GM20431 (cell line): Measurements from ENCODE around the gene MOB3B.
"Not testable (repeated sequence)": the region's sequence is repeated elsewhere in the genome, so short reads cannot be mapped to it uniquely, and the experiment has no call there.

Experiments
- in situ Hi-C: fragments of 300-500 bp; cut with MseI, MboI; formaldehyde crosslinking; loops from one replicate; pipeline ENCODE4 v1.15.0; 2020; ENCODE audit warnings: low sequenced_read_pairs; ENCODE audit not compliant: unreplicated experiment

Gene MOB3B

GRCh38 chr9:27485158-27485557 lies 44.5 kb downstream of the MOB3B start:
- in situ Hi-C loops, result no loop called here

DNA sequence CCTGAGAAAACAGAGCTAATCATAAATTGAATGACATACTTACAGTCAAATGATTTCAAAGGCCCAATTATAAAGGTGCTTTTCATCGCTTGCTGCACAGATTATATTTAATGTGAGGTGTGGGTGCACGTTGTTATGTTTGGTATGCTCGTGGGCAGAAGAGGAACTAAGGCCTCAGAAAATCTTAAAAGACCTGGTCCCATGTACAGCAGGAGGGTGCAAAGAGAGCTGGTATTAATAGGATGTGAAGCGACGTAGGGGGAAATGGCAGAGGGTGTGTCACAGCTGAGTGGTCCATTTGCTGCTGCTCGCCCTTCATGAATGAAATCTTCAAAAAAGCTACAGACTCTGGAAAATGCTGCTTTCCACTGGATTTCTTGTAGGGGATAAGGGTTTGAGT lies 46.0 kb downstream of the MOB3B start:
- in situ Hi-C loops, result no loop called here

- in situ Hi-C loops, result no loop called here
These were observed 46.9 kb downstream of the MOB3B start for GRCh38 chr9:27482709-27483108.

GRCh38 chr9:27478322-27478721 lies 51.3 kb downstream of the MOB3B start:
- in situ Hi-C loops, result no loop called here

DNA sequence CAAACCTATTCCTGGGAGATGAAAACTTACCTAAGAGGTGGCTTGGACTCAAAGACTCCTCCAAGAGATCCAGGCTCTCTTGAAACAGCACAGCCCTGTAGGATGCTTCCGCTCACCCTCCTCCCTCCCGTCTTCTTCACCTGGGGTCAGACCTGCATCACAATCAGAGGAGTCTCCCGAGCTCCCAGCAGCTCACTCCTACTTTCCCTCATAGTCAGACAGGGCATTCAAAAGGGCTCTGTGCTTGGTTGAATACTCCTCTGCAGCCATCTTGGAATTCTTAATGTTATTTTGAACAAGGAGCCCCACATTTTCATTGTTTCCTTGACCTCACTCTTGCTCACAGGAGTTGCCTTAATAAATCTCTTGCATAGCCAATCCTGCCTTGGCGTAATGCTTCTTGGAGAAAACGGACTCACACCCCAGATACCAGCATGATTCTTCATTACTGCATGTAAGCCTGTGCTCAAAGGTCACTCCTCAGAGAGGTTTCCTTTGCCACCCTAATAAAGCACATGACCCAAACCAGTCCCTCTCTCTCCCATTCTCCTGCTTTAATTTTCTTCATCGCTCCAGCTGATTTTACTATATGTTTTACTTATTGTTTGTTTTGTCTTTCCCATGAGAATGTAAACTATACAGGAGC lies 52.6 kb downstream of the MOB3B start:
- in situ Hi-C loops, result no loop called here

DNA sequence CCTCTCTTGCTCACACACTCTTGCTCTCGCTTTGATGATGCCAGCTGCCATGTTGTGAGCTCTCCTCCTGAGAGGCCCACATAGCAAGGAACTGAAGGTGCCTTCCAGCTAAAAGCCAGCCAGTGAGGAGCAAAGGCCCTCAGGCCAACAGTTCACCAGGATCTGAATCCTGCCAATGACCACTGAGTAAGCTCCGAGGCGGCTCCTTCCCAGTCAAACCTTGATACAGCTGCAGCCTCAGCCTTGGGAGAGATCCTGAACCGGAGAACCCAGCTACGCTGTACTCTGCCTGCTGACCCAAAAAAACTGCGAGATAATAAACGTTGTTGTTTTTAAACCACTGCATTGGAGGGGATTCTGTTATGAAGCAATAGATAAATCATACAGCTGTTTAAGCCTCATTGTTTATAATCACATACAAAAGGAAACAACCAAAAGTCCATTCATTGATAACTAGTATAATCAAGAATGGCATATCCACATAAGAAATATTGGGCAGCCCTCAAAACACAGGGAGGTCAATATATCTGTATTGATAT lies 54.5 kb downstream of the MOB3B start:
- in situ Hi-C loops, result no loop called here

GRCh38 chr9:27474305-27474704 lies 55.3 kb downstream of the MOB3B start:
- in situ Hi-C loops, result no loop called here

- in situ Hi-C loops, result no loop called here
These were observed 56.5 kb downstream of the MOB3B start for GRCh38 chr9:27473111-27473529.

DNA sequence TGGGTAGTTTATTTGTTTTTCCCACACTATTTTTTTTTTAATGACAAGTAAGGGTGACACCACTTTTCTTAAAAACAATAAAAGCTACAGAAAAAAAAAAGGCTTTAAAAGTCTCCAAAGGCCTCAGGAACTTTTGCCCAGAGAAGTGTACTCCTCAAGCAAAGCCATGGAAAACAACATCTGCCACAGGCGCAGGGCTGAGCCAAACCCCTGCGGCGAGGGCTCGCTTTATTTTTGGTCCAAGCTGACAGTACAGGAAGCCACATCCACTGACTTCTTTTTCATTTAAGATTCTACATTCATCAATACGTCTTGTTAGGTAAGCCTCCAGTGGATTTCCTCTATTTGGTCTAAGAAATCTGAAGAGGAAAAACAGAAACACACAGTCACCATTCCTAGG lies 57.4 kb downstream of the MOB3B start:
- in situ Hi-C loops, result no loop called here

DNA sequence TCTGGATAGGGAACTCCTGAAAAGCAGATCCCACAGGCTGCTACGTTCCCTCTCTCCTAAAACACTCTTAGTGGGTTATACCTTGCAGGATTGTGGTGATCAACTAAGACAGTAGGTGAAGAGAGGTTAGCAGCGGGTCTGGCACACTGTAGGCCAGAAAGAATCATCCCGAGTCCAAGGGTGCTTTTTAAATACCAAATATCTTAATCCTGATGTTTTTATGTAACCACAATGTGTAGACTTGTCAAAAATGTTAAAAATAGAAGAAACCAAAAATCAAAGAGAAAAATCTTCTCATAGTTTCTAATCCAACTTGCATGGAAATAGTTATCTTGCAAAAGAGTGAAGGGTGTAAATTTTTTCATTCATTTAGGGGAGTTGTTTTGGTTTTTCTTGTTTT lies 57.8 kb downstream of the MOB3B start:
- in situ Hi-C loops, result no loop called here

- in situ Hi-C loops, result no loop called here
These were observed 58.2 kb downstream of the MOB3B start for GRCh38 chr9:27471366-27471765.

GRCh38 chr9:27470291-27470856 lies 59.2 kb downstream of the MOB3B start:
- in situ Hi-C loops, result no loop called here

- in situ Hi-C loops, result no loop called here
These were observed 60.1 kb downstream of the MOB3B start for GRCh38 chr9:27469550-27469949.

DNA sequence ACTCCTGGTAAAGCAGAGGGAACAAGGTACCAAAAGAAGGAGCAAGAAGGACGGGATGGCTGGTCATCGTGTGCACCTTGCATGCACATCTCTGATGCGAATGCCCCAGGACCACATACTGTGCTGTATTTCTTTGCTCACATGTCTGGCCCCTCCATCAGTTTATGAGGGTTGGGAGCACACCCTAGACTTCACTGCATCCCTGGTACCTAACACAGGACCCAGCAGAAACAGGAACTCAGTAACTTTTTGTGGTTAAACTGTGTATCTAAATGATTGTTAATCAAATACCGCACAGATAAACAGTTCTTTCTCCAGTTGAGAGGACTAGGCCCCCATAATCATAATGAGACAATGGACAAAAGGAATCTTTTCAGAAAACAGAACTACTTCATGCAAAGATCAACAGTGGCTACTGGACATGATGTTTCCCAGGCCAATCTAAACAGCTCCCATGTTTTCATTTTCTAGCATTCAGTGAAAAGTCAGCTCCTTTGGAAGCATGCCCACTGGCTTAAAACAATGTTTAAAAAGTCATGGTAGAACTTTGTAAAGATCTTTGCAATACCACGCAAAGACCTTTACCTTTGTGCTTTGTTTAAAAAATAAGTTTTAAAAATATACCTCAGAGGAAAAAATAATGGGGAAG lies 61.0 kb downstream of the MOB3B start:
- in situ Hi-C loops, result no loop called here

GRCh38 chr9:27468000-27468399 lies 61.6 kb downstream of the MOB3B start:
- in situ Hi-C loops, result no loop called here

GRCh38 chr9:27467486-27467885 lies 62.1 kb downstream of the MOB3B start:
- in situ Hi-C loops, result no loop called here

GRCh38 chr9:27466516-27466915 lies 63.1 kb downstream of the MOB3B start:
- in situ Hi-C loops, result not testable (repeated sequence)

- in situ Hi-C loops, result not testable (repeated sequence)
These were observed 64.7 kb downstream of the MOB3B start for GRCh38 chr9:27464950-27465349.

DNA sequence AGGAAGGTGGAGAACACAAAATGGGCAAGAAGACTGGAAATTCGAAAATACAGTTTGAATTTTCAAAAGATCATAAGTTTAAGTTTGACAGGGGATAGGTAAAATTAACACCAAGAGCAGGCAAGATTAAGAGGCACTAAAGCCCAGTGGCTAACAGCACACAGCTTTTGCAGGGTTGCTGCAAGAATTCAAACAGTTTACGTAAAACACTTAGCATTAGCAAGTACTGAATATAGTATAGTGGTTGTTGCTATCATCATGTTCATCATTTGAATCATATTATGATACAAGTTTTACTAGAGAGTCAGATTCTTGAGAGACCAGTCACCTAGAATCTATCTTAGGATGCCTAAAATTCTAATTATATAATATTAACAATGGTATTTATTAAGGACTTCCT lies 66.8 kb downstream of the MOB3B start:
- in situ Hi-C loops, result no loop called here

- in situ Hi-C loops, result no loop called here
These were observed 67.2 kb downstream of the MOB3B start for GRCh38 chr9:27462434-27462833.

- in situ Hi-C loops, result no loop called here
These were observed 69.2 kb downstream of the MOB3B start for GRCh38 chr9:27460226-27461023.
